ENCODE measurements around the gene ABHD17A. TPM values are rescaled to one million over a fixed set of nuclear protein-coding genes. Genes with fewer than 3 reads are reported as not detected.

The ABHD17A gene
- total RNA-seq, 1 experiment from 2014 or later: 42.1 TPM

DNA sequence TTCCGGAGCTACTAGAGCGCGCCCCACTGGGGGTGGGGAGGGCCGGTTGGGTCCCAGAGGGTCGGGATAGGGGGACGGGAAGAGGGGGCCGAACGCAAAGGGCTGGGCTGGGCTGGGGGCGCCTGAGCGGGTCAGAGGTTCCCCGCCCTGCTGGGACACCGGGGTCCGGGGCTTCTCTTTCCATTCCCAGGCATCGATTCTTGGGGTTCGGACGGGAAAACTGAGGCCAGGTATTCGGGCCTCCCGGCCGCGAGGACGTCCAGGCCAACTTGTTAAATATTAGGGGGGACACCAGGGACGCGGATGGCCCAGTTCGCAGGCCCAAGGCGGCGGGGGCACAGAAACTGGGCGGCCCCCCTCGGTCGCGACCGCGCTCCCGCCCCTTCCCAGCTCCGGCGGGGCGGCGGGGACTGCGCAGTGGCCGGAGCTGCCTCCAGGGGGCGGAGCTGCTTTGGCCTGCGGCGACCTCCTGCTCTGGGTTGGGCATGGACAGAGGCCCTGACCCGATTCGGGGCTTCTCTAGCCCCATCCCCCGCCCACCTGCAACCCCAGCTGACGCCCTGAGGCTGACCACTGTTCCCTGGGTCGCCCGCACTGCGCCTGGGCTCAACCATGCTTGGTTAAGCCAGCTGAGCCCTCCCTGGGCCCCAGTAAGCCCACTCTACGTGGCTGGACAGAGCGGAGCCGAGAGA lies 20.7 kb downstream of the ABHD17A start:
- DNase-seq (ENCODE audit: low read depth): peak; percentile 74

GRCh38 chr19:1863638-1864479 lies 21.4 kb downstream of the ABHD17A start:
- DNase-seq (ENCODE audit: low read depth): peak; percentile 90

- no peak for DNase-seq (ENCODE audit: low read depth)
These were observed 22.0 kb downstream of the ABHD17A start, which contains the start of gene KLF16 for GRCh38 chr19:1863328-1863637. Gene KLF16 (minus strand): TSS chr19:1863579. CDS start chr19:1863497, 82 bp downstream.

GRCh38 chr19:1862424-1863327 lies 22.6 kb downstream of the ABHD17A start:
- DNase-seq (ENCODE audit: low read depth): no peak

DNA sequence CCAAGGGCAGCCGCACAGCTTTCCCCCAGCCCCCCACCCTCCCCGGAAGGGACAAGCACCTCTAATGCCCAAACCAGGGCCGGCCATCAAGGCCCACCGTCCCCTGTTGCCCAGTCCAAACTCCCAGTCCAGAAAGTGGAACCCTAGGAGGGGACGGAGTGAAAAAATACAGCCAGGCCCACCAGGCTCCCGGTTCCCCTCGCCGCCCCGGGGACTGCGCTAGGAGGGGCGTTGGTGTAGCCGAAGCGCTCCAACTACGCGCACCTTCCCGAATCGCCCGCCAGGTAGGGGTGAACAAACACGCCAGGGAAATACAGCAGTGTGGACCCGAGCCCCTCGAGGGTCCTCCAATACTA lies 23.2 kb downstream of the ABHD17A start:
- DNase-seq (ENCODE audit: low read depth): no peak

- no peak for DNase-seq (ENCODE audit: low read depth)
These were observed 23.7 kb downstream of the ABHD17A start for GRCh38 chr19:1861599-1862031.

GRCh38 chr19:1860821-1861598 lies 24.3 kb downstream of the ABHD17A start:
- DNase-seq (ENCODE audit: low read depth): no peak

DNA sequence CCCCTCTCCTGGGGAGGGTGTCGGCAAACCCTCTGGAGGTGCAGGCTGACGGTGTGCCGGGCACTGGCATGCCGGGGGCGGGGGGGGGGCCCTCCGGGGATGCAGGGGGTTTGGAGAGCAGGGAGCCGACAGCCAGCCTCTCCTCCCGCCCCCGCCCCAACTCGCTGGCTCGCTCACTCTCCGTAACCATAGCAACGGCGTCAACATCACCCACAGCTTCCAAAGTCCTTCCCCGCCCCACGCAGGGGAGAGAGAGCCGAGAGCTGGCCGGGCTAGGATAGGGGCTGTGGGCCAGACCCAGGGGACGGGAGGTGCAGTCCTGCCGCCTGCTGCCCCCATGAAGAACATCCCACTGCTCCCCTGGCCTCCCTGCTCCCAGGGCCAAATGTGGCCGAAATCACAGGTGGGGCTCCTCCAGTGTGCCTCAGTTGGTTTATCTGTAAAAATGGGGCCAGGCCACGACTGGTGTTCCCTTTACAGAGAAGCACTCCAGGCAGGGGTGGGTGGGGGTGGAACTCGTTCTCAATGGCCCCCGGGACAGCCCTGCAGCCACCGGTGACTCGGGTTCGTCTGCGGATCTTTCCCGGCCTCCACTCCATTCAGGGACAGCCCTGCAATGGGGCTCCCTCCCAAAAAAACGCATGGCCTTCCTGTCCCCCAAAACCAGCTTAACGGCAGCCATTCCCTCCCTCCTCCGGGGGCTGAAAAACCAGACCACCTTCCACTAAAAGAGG lies 25.1 kb downstream of the ABHD17A start:
- DNase-seq (ENCODE audit: low read depth): peak; percentile 59

- DNase-seq (ENCODE audit: low read depth): no peak
These were observed 25.9 kb downstream of the ABHD17A start for GRCh38 chr19:1859331-1859781.

GRCh38 chr19:1858412-1859081 lies 26.7 kb downstream of the ABHD17A start:
- DNase-seq (ENCODE audit: low read depth): no peak

- DNase-seq (ENCODE audit: low read depth): no peak
These were observed 27.5 kb downstream of the ABHD17A start for GRCh38 chr19:1857648-1858326.

GRCh38 chr19:1856698-1857603 lies 28.3 kb downstream of the ABHD17A start:
- peak; percentile 74 for DNase-seq (ENCODE audit: low read depth)

- DNase-seq (ENCODE audit: low read depth): no peak
These were observed 29.0 kb downstream of the ABHD17A start for GRCh38 chr19:1856345-1856697.

DNA sequence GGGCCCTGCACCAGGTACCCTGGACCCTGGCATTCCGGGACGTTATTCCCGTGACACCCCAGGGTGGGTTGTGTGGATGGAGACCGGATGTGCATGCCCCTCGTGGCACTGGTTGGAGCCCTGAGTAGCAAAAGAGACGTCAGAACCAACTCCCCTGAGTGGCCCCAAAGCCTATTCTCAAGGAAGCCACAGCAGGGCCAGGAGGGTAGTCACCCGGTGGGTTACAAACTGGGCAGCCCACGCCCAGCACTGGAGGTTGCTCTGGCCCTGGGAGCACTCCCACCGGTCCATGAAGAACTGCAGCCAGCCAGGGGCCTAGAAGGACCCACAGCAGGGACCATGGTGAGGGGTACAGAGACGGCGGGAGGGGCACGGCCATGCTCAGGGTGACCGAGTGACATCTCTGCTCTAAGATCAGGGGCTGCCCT lies 29.5 kb downstream of the ABHD17A start:
- no peak for DNase-seq (ENCODE audit: low read depth)

- DNase-seq (ENCODE audit: low read depth): peak; percentile 90
These were observed 30.1 kb downstream of the ABHD17A start for GRCh38 chr19:1855040-1855827.

- peak; percentile 41 for DNase-seq (ENCODE audit: low read depth)
These were observed 30.7 kb downstream of the ABHD17A start for GRCh38 chr19:1854542-1855039.

DNA sequence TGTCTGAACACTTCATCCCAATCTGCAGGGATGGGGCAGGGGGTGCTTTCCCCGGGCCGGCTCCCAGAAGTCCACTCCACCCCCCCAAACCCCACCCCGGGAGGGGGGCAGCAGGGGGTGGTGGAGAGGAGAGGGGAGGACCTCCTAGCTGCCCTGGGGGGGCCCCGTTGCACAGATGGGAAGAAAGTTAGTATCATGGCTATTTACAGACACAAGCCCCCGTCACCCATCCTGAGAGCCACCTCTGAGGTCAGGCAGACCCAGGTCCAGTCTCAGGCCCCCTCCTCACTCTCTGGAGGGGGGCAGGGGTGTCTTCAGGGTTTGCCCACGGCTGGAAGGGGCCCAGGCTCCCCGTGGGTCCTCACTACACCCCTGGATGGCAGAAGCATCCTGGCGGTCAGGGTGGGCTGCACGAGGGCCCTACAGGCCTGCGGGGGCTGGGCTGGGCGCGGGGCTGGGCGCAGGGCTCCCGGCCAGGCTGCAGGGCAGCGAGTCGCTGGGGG lies 31.2 kb downstream of the ABHD17A start:
- DNase-seq (ENCODE audit: low read depth): no peak

All from RPMI7951 (cell line).